Right ventricle myocardium inferior (tissue), 1 donor: ENCODE results near the gene SDF4. TPM values are rescaled to one million over a fixed set of nuclear protein-coding genes. Genes with fewer than 3 reads are reported as not detected.
"Not testable (repeated sequence)": the region's sequence is repeated elsewhere in the genome, so short reads cannot be mapped to it uniquely, and the experiment has no call there.

Source experiments
- ATAC-seq: fragments of 200-7000 bp; cut with Tn5 transposase; one replicate; pipeline ENCODE4 v1.9.1; 2020; ENCODE audit warnings: mild to moderate bottlenecking, moderate library complexity
- DNase-seq: peaks from one replicate; pipeline ENCODE4 v3.0.0; 2021; ENCODE audit errors: missing footprints
- intact Hi-C: fragments of 100-400 bp; cut with DNase I; formaldehyde crosslinking; loops from one replicate; pipeline ENCODE4 v1.11.0; 2022
- total RNA-seq: library from RNA; stranded (reverse); fragmentation: NEBNext Ultra II Directional; extraction: Animal tissue kit (Norgen Biotek cat#: 25700); gene quantifications from one replicate; pipeline ENCODE4 v1.2.1, GENCODE V29; 2021
- donor health status: DM: no; HTN: yes; CAD: no; lungs with severe emphysema.

The SDF4 gene
- total RNA-seq, 1 donor from 2014 or later, result 125 TPM

GRCh38 chr1:1260843-1261560 is 29.2 kb upstream of the SDF4 start:
- DNase-seq (peak; percentile 26), ATAC-seq (no peak)
- intact Hi-C loops, result no loop called here

DNA sequence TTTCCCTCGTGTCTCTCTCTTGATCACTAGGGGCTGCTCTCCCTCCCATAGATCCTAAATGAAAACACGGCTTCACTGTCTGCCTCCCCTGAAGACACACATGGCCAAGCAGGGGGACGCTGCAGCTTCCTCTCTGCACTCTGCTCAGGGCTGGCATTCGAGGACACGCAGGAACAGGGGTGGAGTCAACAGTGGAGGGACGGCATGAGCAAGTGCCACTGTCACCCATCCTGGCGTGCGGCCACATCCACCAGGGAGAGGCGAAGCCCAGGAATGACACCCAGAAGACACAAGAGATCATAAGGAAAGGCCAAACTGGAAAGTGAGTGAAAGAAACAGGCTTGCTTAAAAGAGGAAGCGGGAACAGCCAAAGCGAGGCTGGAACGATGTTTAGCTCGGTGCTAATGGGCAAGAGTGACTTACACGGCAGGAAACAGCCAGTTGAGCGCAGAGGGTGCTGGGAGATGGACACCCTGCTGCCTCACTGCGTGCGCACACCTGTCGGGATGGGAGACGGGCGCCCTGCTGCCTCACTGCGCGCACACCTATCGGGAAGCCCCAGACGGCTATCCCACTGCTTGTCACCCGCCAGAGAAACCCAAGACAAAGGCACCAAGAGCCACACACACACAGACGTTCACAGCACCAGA is 28.3 kb upstream of the SDF4 start:
- DNase-seq (peak; percentile 73), ATAC-seq (peak; percentile 63)
- intact Hi-C loops, result no loop called here

DNA sequence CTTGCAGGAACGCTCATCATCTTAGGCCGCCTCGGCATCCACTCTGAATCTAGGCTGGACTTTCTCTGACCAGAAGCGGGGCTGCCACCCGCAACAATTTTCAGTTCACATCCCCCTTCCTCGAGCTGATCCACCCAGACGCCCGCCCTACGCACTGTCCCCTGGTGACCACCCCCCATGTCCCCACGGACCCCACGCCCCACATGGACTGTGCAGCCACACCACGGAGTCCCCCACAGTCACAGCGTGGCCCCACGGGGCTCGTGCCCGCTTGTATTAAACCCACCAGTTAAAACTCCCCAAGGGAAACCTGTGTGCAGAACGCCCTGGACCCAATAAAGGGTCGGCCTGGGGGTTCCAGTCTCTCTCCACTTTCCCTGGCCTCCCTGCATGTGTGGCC is 27.7 kb upstream of the SDF4 start:
- peak; percentile 49 for DNase-seq
- intact Hi-C loops, result no loop called here
- no peak for ATAC-seq

DNA sequence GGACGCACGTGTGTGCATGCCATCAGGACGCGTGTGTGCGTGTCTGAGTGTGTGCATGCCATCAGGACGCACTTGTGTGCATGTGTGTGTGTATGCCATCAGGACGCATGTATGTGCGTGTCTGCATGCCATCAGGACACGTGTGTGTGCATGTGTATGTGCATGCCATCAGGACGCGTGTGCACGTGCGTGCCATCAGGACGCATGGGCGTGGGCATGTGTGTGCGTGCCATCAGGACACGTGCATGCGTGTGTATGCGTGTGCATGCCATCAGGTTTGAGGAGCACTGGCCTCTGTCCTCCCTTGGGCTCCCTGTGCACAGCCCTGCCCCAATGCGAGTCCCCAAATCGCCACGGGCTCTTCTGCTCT is 27.3 kb upstream of the SDF4 start:
- no peak for ATAC-seq

GRCh38 chr1:1256956-1257871 is 25.4 kb upstream of the SDF4 start:
- ATAC-seq (no peak), DNase-seq (peak; percentile 40)
- intact Hi-C loops, result no loop called here

More for the DNA sequence above, 27.3 kb upstream of the SDF4 start:
- DNase-seq, result peak; percentile 21
- intact Hi-C loops, result no loop called here

GRCh38 chr1:1255611-1256010 is 23.8 kb upstream of the SDF4 start:
- intact Hi-C loops, result no loop called here
- ATAC-seq, result no peak

GRCh38 chr1:1255078-1255477 is 23.3 kb upstream of the SDF4 start:
- DNase-seq (peak; percentile 20), ATAC-seq (no peak)

More at GRCh38 chr1:1255611-1256010, 23.8 kb upstream of the SDF4 start:
- peak; percentile 42 for DNase-seq

GRCh38 chr1:1254667-1254998 is 22.8 kb upstream of the SDF4 start:
- no peak for ATAC-seq
- peak; percentile 72 for DNase-seq
- intact Hi-C loops, result loop anchor here (5.0 kb wide), 1 partner anchor 132 kb away; no protein-coding TSS in a partner anchor

More at GRCh38 chr1:1255078-1255477, 23.3 kb upstream of the SDF4 start:
- intact Hi-C loops, result no loop called here

GRCh38 chr1:1253972-1254666 is 22.3 kb upstream of the SDF4 start:
- intact Hi-C loops, result loop anchor here (5.0 kb wide), 1 partner anchor 132 kb away; no protein-coding TSS in a partner anchor
- DNase-seq, result peak; percentile 9
- peak; percentile 16 for ATAC-seq

GRCh38 chr1:1253314-1253713 is 21.5 kb upstream of the SDF4 start:
- ATAC-seq (no peak), DNase-seq (peak; percentile 27)
- intact Hi-C loops, result loop anchor here (5.0 kb wide), 1 partner anchor 131 kb away; no protein-coding TSS in a partner anchor

GRCh38 chr1:1250786-1251284 is 19.0 kb upstream of the SDF4 start:
- intact Hi-C loops, result loop anchor here (5.0 kb wide), 1 partner anchor 129 kb away; no protein-coding TSS in a partner anchor
- ATAC-seq, result no peak
- DNase-seq, result no peak

GRCh38 chr1:1248009-1248913 is 16.5 kb upstream of the SDF4 start:
- ATAC-seq, DNase-seq, intact Hi-C loops: not testable (repeated sequence)

GRCh38 chr1:1247341-1247913 is 15.6 kb upstream of the SDF4 start:
- ATAC-seq, result no peak
- intact Hi-C loops, result no loop called here
- no peak for DNase-seq

DNA sequence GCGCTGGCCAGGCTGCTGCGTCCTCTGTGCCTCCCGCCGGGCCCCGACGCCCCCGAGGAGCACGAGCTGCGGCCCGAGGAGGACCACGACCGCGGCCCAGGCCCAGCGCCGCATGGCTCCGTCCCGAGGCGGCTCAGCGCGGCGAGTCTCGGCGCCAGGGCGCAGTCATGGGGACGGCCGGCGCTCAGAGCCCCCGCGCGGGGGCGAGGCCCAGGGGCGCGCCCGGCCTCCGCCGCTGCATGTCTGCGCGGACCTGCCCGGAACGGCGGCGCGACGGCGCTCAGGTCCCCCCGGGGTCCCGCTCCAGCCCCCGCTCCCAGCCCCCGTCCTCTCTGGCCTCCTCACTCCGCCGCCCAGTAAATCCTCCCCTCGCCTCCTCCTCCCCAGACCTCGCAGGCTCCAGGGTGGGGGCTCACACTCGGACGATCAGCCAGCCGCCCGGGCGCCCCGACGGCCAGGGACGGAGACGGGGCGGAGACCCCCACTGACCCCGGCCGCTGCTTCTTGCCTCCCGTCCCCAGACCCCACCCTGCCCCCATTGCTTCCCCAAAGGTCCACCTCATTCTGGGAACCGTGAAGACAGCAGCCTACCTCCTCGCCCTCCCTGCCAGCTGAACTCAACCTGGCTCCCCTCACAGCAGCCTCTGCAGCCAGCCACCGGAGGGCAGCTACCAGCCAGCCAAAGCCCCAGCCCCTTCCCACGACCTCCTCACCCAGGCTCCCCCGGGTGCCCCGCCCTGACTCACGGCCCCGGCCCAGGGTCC is 15.0 kb upstream of the SDF4 start, which contains the start of gene C1QTNF12:
Gene C1QTNF12, minus strand, starts transcription at position 146 of the 764 bp plus-strand sequence. Its CDS starts 32 bp downstream, at position 114.
- DNase-seq (no peak), ATAC-seq (no peak)
- intact Hi-C loops, result no loop called here

DNA sequence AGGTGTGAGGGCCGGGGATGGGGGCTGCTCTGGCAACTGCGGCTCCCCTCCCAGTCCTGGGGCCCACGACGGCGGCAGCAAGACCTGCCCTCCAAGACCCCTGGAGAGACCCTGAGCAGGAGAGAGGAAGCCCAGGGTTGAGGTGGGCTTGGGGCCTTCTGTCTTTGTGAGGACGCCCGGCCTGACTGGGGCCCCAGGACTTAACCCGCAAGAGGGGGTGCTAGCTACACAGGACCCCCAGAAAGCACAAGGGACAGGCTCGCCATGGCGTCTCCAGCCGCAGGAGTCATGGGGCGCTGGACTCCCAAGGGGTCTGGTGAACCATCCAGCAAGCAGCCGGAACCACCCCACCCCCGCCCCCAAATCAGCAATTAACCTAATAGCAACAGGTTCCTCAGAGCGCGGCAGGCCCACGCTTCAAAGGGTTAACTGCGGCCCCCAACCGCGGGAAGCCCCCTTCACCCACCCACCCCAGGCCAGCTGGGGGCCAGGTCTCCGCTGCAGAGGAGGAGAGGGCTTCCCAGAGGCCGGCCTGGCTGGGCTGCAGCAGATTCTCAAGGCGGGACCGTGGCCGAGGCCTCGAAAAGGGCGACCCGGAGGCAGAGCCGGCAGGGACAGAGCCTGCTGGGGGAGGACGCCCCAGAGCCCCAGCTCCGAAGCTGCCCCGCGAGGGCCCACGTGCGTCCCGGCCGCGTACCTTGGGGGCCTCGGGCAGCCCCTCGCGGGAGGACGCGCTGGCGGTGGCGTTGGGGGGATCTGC is 14.2 kb upstream of the SDF4 start:
- DNase-seq (no peak), ATAC-seq (no peak)
- intact Hi-C loops, result no loop called here
